Measurements from ENCODE around the gene KCTD6. TPM values are rescaled to one million over a fixed set of nuclear protein-coding genes. Genes with fewer than 3 reads are reported as not detected.

The KCTD6 gene
- total RNA-seq, 2 experiments from 2014 or later = 5.6 to 5.8 TPM

DNA sequence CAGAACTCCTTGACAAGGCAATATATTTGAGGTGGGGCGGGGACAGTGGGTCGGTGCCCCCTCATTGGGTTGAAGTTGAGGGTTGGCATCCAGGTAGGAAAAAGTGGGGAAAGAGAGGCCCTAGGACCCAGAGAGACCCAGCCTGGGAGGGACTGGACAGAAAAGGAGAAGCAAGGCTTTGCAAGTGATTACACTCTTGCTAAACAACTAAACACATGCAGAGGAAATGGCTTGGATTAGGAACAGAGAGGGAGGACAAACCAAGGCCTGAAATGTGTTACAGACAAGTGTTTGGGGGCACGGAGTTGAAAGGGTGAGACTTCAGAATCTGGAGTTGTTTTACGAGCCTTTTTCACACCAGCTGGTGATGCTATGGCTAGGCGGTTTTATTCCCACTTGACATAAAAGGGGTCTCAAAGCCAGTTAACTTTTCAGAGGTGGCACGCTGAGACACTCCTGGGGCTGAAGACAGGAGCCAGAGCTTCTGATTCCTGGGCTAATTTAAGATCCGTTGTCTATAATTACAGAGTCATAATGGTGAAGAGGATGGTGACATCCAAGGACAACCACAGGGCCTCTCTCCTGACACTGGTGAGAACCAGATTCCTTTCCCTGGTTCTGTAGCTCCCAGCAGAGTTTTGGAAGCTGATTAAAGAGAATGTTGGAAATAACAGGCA lies 7.7 kb upstream of the KCTD6 start:
- TF ChIP-seq, protein P1, sequence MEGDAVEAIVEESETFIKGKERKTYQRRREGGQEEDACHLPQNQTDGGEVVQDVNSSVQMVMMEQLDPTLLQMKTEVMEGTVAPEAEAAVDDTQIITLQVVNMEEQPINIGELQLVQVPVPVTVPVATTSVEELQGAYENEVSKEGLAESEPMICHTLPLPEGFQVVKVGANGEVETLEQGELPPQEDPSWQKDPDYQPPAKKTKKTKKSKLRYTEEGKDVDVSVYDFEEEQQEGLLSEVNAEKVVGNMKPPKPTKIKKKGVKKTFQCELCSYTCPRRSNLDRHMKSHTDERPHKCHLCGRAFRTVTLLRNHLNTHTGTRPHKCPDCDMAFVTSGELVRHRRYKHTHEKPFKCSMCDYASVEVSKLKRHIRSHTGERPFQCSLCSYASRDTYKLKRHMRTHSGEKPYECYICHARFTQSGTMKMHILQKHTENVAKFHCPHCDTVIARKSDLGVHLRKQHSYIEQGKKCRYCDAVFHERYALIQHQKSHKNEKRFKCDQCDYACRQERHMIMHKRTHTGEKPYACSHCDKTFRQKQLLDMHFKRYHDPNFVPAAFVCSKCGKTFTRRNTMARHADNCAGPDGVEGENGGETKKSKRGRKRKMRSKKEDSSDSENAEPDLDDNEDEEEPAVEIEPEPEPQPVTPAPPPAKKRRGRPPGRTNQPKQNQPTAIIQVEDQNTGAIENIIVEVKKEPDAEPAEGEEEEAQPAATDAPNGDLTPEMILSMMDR (IDR thresholded peaks at IDR 0.05) = no peak
- Mint-ChIP-seq H3K9me3 (no peaks in the 10 kb centered on the region), H3K36me3 (ENCODE audit: low read depth) (no peaks in the 10 kb centered on the region), H3K27me3 (no peaks in the 10 kb centered on the region), H3K4me3 (no peak overlapping the region), H3K4me1 (ENCODE audit: low read depth) (no peaks in the 10 kb centered on the region), H3K27ac (no peak overlapping the region)
- ATAC-seq = no peak
- CTCF ChIA-PET = interaction anchor here (1.5 to 2.9 kb wide), 2 partner anchors 7 to 20 kb away, joined by 4 to 8 read pairs; partner anchors contain the start of gene KCTD6
- no peak for DNase-seq
- intact Hi-C loops (cut with micrococcal nuclease) = no loop called here
- POLR2A ChIA-PET = interaction anchor here (1.0 kb wide), 1 partner anchor 12 kb away, joined by 3 read pairs; no protein-coding TSS in a partner anchor

DNA sequence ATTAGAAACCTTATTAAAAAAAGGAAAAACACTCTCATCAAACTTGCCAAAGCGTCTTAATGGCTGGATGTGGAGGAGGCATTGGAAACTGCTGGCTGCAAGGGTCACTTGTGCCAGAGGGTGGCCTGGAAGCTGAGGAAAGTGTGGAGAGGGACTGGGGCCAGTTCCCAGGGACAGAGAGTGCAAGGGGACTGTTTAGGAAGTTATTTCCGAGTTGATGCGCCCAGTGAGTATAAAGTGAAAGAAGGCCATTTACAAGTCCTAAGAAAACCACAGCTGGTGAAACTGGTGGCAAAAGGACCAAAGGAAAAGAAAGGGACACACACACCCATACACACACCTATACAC lies 7.2 kb upstream of the KCTD6 start:
- Mint-ChIP-seq H3K27me3 (peaks cover 2% of the 10 kb centered on the region), H3K27ac (no peak overlapping the region), H3K9me3 (no peaks in the 10 kb centered on the region), H3K36me3 (ENCODE audit: low read depth) (no peaks in the 10 kb centered on the region), H3K4me1 (ENCODE audit: low read depth) (peaks cover under 1% of the 10 kb centered on the region), H3K4me3 (no peak overlapping the region)
- no peak for DNase-seq
- intact Hi-C loops (cut with micrococcal nuclease) = no loop called here
- no peak for ATAC-seq
- ChIA-PET CTCF (interaction anchor here (2.9 kb wide), 1 partner anchor 21 kb away, joined by 8 read pairs; no protein-coding TSS in a partner anchor), POLR2A (interaction anchor here (1.5 kb wide), 1 partner anchor 13 kb away, joined by 5 read pairs; no protein-coding TSS in a partner anchor)
- TF ChIP-seq, protein P1 (IDR thresholded peaks at IDR 0.05) = no peak

DNA sequence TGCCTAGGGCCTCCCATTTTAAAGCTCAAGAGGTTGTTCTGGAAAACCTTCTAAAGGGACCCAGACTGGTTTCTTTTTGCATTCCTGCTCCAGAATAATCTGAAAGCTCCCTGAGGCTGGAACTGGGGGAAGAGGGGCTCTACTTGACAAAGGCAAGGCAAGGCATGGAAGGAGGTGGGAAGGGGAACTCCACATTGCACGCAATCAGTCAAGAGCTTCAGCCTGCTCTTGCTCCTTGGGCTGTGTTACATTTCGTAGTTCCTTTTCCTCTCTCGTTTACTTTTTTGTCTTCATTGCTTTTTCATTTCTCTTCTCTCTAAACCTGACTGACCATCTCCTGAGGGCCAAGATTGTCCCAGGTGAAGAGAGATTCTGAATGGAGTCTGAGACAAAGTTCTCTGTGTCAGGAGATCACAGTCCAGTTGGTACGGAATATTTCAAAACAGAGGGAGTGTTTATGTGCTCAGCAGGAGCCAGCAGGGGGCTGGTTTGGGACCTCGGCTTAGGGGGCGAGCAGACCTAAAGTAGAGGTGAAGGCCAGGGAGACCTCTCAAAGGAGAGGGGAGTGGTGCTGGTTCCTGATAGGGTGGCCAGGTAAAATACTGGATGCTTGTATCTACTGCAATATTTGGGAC lies 6.0 kb upstream of the KCTD6 start:
- ATAC-seq (no peak), DNase-seq (no peak)
- no peak overlapping the region for H3K27ac Mint-ChIP-seq
- no peak overlapping the region for H3K4me3 Mint-ChIP-seq
- intact Hi-C loops (cut with micrococcal nuclease) = no loop called here
- H3K9me3 Mint-ChIP-seq = no peaks in the 10 kb centered on the region
- H3K36me3 Mint-ChIP-seq (ENCODE audit: low read depth) = no peaks in the 10 kb centered on the region
- POLR2A ChIA-PET = interaction anchor here (1.5 kb wide), 1 partner anchor 14 kb away, joined by 5 read pairs; no protein-coding TSS in a partner anchor
- CTCF ChIA-PET = no interaction called here
- peaks cover 5% of the 10 kb centered on the region for H3K4me1 Mint-ChIP-seq (ENCODE audit: low read depth)
- TF ChIP-seq, protein P1 (IDR thresholded peaks at IDR 0.05) = no peak
- H3K27me3 Mint-ChIP-seq = peaks cover 2% of the 10 kb centered on the region

DNA sequence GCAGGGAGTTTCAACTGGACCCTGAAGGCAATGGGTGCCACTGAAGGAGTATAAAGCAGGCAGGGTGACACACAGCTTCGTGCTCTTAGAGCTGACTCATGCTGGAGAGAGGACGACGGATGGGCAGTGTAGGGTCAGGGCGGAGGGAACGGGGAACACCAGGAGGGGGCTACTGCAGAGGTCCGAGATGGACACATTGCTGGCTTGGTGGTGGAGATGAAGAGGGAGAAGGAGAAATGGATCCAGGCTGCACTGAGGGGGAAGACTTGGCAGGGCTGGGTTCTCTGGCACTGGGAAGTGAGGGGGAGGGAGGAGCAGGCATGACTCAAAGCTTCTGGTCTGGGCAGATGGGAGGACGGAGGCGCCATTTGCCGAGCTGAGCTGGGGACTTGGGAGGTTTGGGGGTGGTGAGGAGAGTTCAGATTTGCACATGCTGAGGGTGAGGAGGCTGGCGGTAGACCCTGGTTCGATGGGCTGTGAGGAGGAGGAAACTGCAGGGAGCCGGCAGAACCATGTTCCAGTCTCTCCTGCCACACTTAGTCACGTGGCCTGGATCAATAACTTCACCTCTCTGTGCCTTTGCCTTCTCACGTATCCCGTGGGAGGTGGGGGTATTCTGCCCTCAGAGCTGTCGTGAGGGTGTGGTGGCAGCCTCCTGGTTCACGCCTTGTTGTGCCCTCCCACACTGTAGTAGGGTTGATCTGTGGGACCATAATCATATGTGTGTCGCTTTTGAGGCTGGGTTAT lies 4.6 kb upstream of the KCTD6 start:
- TF ChIP-seq, protein P1 (IDR thresholded peaks at IDR 0.05) = no peak
- Mint-ChIP-seq H3K27ac (no peak overlapping the region), H3K9me3 (no peaks in the 10 kb centered on the region), H3K4me3 (no peak overlapping the region), H3K27me3 (peaks cover 2% of the 10 kb centered on the region), H3K4me1 (ENCODE audit: low read depth) (peaks cover 9% of the 10 kb centered on the region), H3K36me3 (ENCODE audit: low read depth) (no peaks in the 10 kb centered on the region)
- no peak for DNase-seq
- no peak for ATAC-seq
- intact Hi-C loops (cut with micrococcal nuclease) = no loop called here
- CTCF ChIA-PET = interaction anchor here (0.7 to 1.0 kb wide), 2 partner anchors 18 to 72 kb away, joined by 3 read pairs; no protein-coding TSS in a partner anchor
- POLR2A ChIA-PET = no interaction called here

Data from activated CD8-positive, alpha-beta T cell treated with anti-CD3 and anti-CD28 coated beads for 36 hours (primary cell).